SK-N-SH (cell line): ENCODE measurements around the gene HTT. TPM values are rescaled to one million over a fixed set of nuclear protein-coding genes. Genes with fewer than 3 reads are reported as not detected.

Experiments
- CTCF ChIA-PET: fragments of 300-600, 350-600 bp; formaldehyde crosslinking; extraction: SDS; loops from one replicate; lab custom pipeline; 2021; lab: Yijun Ruan, JAX
- POLR2A ChIA-PET: fragments of 350-600 bp; sonication (Branson Sonifier 250); formaldehyde crosslinking; extraction: SDS; loops from one replicate; lab custom pipeline; 2020; ENCODE audit warnings: antibody characterized with exemption, inconsistent platforms; lab: Yijun Ruan, JAX
- DNase-seq: peaks from one replicate; pipeline ENCODE4 v3.0.0; 2012
- H2AFZ ChIP-seq: fragments of 200-600 bp; sonication (generic); 2 replicates; pipeline ENCODE4 v1.8.1; 2016; ENCODE audit warnings: antibody characterized with exemption, mild to moderate bottlenecking, low read depth
- H3F3A ChIP-seq: fragments of 200-600 bp; sonication (generic); replicated peaks from 2 replicates; pipeline ENCODE3; 2016; ENCODE audit warnings: antibody characterized with exemption, mild to moderate bottlenecking; ENCODE audit not compliant: insufficient read depth
- H3K27ac ChIP-seq, 2 experiments: fragments of 200-500 bp in 1 of 2; fragments of 200-600 bp in 1 of 2; sonication (Bioruptor generic) in 1 of 2; sonication (generic), shearing (Covaris generic) in 1 of 2; 2 replicates each; pipeline versions ENCODE4 v1.5.1 to v1.6.1; 2014 to 2016; ENCODE audit warnings: low read depth in 2 of 2, inconsistent platforms in 1 of 2, low read length in 1 of 2, mild to moderate bottlenecking in 1 of 2, mixed read lengths in 1 of 2
- H3K27me3 ChIP-seq: fragments of 200-600 bp; sonication (generic), shearing (Covaris generic); 2 replicates; pipeline ENCODE4 v1.6.1; 2016; ENCODE audit warnings: mixed run types; ENCODE audit not compliant: insufficient read depth
- H3K36me3 ChIP-seq, 2 experiments: fragments of 200-500 bp in 1 of 2; fragments of 200-600 bp in 1 of 2; sonication (Bioruptor generic) in 1 of 2; sonication (generic) in 1 of 2; replicated peaks in 1 of 2; 2 replicates each; pipeline versions ENCODE3 to v1.5.1; 2014 to 2016; ENCODE audit warnings: low read length in 1 of 2, mild to moderate bottlenecking in 1 of 2; ENCODE audit not compliant: insufficient read depth in 2 of 2, control insufficient read depth in 1 of 2
- H3K4me1 ChIP-seq, 2 experiments: fragments of 200-500 bp in 1 of 2; fragments of 200-600 bp in 1 of 2; sonication (Bioruptor generic) in 1 of 2; sonication (generic), shearing (Covaris generic) in 1 of 2; 2 replicates each; pipeline versions ENCODE4 v1.5.1 to v1.6.1; 2014 to 2016; ENCODE audit warnings: low read depth in 1 of 2, low read length in 1 of 2, mixed run types in 1 of 2; ENCODE audit not compliant: insufficient read depth in 2 of 2, control insufficient read depth in 1 of 2
- H3K4me2 ChIP-seq: fragments of 200-600 bp; sonication (generic), shearing (Covaris generic); 2 replicates; pipeline ENCODE4 v1.6.1; 2017; ENCODE audit warnings: mixed run types
- H3K4me3 ChIP-seq, 2 experiments: fragments of 200-500 bp in 1 of 2; fragments of 200-600 bp in 1 of 2; sonication (Bioruptor generic) in 1 of 2; sonication (generic), shearing (Covaris generic) in 1 of 2; 2 replicates each; pipeline versions ENCODE4 v1.5.1 to v1.8.1; 2014 to 2016; ENCODE audit warnings: low read depth in 2 of 2, inconsistent platforms in 1 of 2, low read length in 1 of 2, mild to moderate bottlenecking in 1 of 2, mixed read lengths in 1 of 2, moderate library complexity in 1 of 2
- H3K79me2 ChIP-seq: fragments of 200-600 bp; sonication (generic); 2 replicates; pipeline ENCODE4 v1.8.1; 2017; ENCODE audit warnings: mild to moderate bottlenecking; ENCODE audit not compliant: insufficient read depth
- H3K9ac ChIP-seq: fragments of 200-600 bp; sonication (generic); 2 replicates; pipeline ENCODE4 v1.6.1; 2017; ENCODE audit warnings: mixed run types
- H3K9me2 ChIP-seq: fragments of 200-600 bp; sonication (generic); 2 replicates; pipeline ENCODE4 v1.6.1; 2017; ENCODE audit warnings: mixed run types
- H3K9me3 ChIP-seq: fragments of 200-600 bp; sonication (generic); 2 replicates; pipeline ENCODE4 v1.6.1; 2017; ENCODE audit warnings: mixed run types, mild to moderate bottlenecking, moderate library complexity
- H4K20me1 ChIP-seq: fragments of 200-600 bp; sonication (generic); 2 replicates; pipeline ENCODE4 v1.6.1; 2017; ENCODE audit warnings: mild to moderate bottlenecking, mixed run types; ENCODE audit not compliant: insufficient read depth
- ELF1 ChIP-seq: IDR thresholded peaks from 2 replicates; pipeline ENCODE4 v1.4.0; 2012
- FOSL2 ChIP-seq: IDR thresholded peaks from 2 replicates; pipeline ENCODE4 v1.4.0; 2012; ENCODE audit warnings: low read depth, mild to moderate bottlenecking, moderate library complexity, borderline replicate concordance
- FOXJ3 ChIP-seq: sonication (generic); formaldehyde crosslinking; IDR thresholded peaks from 2 replicates; pipeline ENCODE4 v1.5.1; 2020; ENCODE audit warnings: mild to moderate bottlenecking, missing genetic modification reagents
- GATA2 ChIP-seq: sonication (generic); formaldehyde crosslinking; IDR thresholded peaks from 2 replicates; pipeline ENCODE4 v1.5.0; 2020; ENCODE audit warnings: mild to moderate bottlenecking, missing genetic modification reagents
- IRF3 ChIP-seq: fragments of 150-350 bp; IDR thresholded peaks from 2 replicates; pipeline ENCODE4 v1.6.1; 2016; ENCODE audit warnings: mild to moderate bottlenecking, low read depth, low read length
- JUND ChIP-seq: IDR thresholded peaks from 2 replicates; pipeline ENCODE4 v1.4.0; 2012
- MEF2A ChIP-seq: IDR thresholded peaks from 2 replicates; pipeline ENCODE4 v1.4.0; 2012; ENCODE audit warnings: low read depth, borderline replicate concordance
- MXI1 ChIP-seq: IDR thresholded peaks from 2 replicates; pipeline ENCODE4 v1.6.1; 2012; ENCODE audit warnings: mild to moderate bottlenecking, low read depth, low read length, improper control_type of control experiment
- NRF1 ChIP-seq: IDR thresholded peaks from 2 replicates; pipeline ENCODE4 v1.6.1; 2012; ENCODE audit warnings: low read depth, mild to moderate bottlenecking, low read length
- PBX3 ChIP-seq: IDR thresholded peaks from 2 replicates; pipeline ENCODE4; 2012
- POLR2AphosphoS5 ChIP-seq: IDR thresholded peaks from 2 replicates; pipeline ENCODE4 v1.6.1; 2012; ENCODE audit warnings: low read depth, low read length
- RAD21 ChIP-seq: IDR thresholded peaks from 2 replicates; pipeline ENCODE4 v1.6.1; 2012; ENCODE audit warnings: mild to moderate bottlenecking, low read length
- RCOR1 ChIP-seq: fragments of 150-350 bp; IDR thresholded peaks from 2 replicates; pipeline ENCODE4 v1.6.1; 2017; ENCODE audit warnings: antibody characterized with exemption, low read length
- RFX5 ChIP-seq: IDR thresholded peaks from 2 replicates; pipeline ENCODE4 v1.6.1; 2012; ENCODE audit warnings: mild to moderate bottlenecking, improper control_type of control experiment, low read length
- SIN3A ChIP-seq: IDR thresholded peaks from 2 replicates; pipeline ENCODE4 v1.6.1; 2012; ENCODE audit warnings: low read depth, mild to moderate bottlenecking, low read length, moderate library complexity, borderline replicate concordance
- SMC3 ChIP-seq: IDR thresholded peaks from 2 replicates; pipeline ENCODE4 v1.6.1; 2012; ENCODE audit warnings: low read depth, low read length, improper control_type of control experiment
- TAF1 ChIP-seq: IDR thresholded peaks from 2 replicates; pipeline ENCODE4 v1.6.1; 2012; ENCODE audit warnings: low read depth, mild to moderate bottlenecking, low read length, moderate library complexity, borderline replicate concordance
- TEAD4 ChIP-seq: IDR thresholded peaks from 2 replicates; pipeline ENCODE4 v1.4.0; 2012; ENCODE audit warnings: mild to moderate bottlenecking, borderline replicate concordance; ENCODE audit not compliant: insufficient read depth
- USF1 ChIP-seq: IDR thresholded peaks from 2 replicates; pipeline ENCODE4 v1.4.0; 2012; ENCODE audit warnings: low read depth, borderline replicate concordance
- YY1 ChIP-seq: IDR thresholded peaks from 2 replicates; pipeline ENCODE4 v1.4.0; 2012; ENCODE audit warnings: low read depth, mild to moderate bottlenecking
- WGBS: methylation state at CpG from one replicate; pipeline ENCODE4 v1.1.6; 2017; ENCODE audit warnings: low lambda C conversion rate; 5-methylcytosine and 5-hydroxymethylcytosine counted together
- polyA plus RNA-seq, 3 experiments: library from polyadenylated mRNA; depleted of rRNA; stranded (reverse); fragments of >200 nt; gene quantifications; 2 replicates each; pipeline ENCODE4 v1.2.3, GENCODE V29; 2012
- TF ChIP-seq, protein P1 (sequence below): IDR thresholded peaks from 2 replicates; pipeline ENCODE4 v1.4.0; 2012; ENCODE audit warnings: low read depth, borderline replicate concordance
- TF ChIP-seq, protein P2 (sequence below): fragments of 200-600 bp; sonication (generic); IDR thresholded peaks from 2 replicates; pipeline ENCODE4 v1.6.1; 2017; ENCODE audit warnings: antibody characterized with exemption, mild to moderate bottlenecking, moderate library complexity

The HTT gene
- polyA plus RNA-seq, 1 of the 3 experiments (the other 2 are of a cell fraction): 11.3 TPM

- no peak for DNase-seq
- H3K9ac ChIP-seq: no peak overlapping the region
- H3K27ac ChIP-seq: no peak overlapping the region
- H3K79me2 ChIP-seq: no peaks in the 10 kb centered on the region
- ChIA-PET POLR2A (no interaction called here), CTCF (no interaction called here)
- no peak overlapping the region for H3K4me2 ChIP-seq
- H3K4me1 ChIP-seq: peaks cover 0 to 9% of the 10 kb centered on the region in 2 experiments; a peak in 1 of 4 replicates
- no peak for TF ChIP-seq POLR2AphosphoS5
- TF ChIP-seq, protein P1, sequence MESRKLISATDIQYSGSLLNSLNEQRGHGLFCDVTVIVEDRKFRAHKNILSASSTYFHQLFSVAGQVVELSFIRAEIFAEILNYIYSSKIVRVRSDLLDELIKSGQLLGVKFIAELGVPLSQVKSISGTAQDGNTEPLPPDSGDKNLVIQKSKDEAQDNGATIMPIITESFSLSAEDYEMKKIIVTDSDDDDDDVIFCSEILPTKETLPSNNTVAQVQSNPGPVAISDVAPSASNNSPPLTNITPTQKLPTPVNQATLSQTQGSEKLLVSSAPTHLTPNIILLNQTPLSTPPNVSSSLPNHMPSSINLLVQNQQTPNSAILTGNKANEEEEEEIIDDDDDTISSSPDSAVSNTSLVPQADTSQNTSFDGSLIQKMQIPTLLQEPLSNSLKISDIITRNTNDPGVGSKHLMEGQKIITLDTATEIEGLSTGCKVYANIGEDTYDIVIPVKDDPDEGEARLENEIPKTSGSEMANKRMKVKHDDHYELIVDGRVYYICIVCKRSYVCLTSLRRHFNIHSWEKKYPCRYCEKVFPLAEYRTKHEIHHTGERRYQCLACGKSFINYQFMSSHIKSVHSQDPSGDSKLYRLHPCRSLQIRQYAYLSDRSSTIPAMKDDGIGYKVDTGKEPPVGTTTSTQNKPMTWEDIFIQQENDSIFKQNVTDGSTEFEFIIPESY: no peak
- no peak for TF ChIP-seq YY1
- no peak for TF ChIP-seq RAD21
- no peaks in the 10 kb centered on the region for H4K20me1 ChIP-seq
- 88% methylated on average over 7 of the region's 14 CpGs for WGBS
- H3K9me2 ChIP-seq: no peaks in the 10 kb centered on the region
- H2AFZ ChIP-seq: no peak overlapping the region
- no peak overlapping the region for H3K4me3 ChIP-seq
- H3K9me3 ChIP-seq: no peaks in the 10 kb centered on the region
- no peaks in the 10 kb centered on the region for H3K36me3 ChIP-seq
- H3K27me3 ChIP-seq: no peaks in the 10 kb centered on the region
- no peaks in the 10 kb centered on the region for H3F3A ChIP-seq
Observed at GRCh38 chr4:3250438-3250955, 176.0 kb downstream of the HTT start.

- DNase-seq: no peak
- Histone ChIP-seq H4K20me1 (no peaks in the 10 kb centered on the region), H3K27me3 (no peaks in the 10 kb centered on the region), H3K27ac (no peak overlapping the region), H3K36me3 (no peaks in the 10 kb centered on the region), H3K9ac (no peak overlapping the region), H3K9me2 (no peaks in the 10 kb centered on the region), H3K9me3 (no peaks in the 10 kb centered on the region), H3K4me1 (peaks cover 0 to 8% of the 10 kb centered on the region in 2 experiments; a peak in 1 of 4 replicates), H3K4me2 (no peak overlapping the region), H2AFZ (no peak overlapping the region), H3K79me2 (no peaks in the 10 kb centered on the region), H3F3A (no peaks in the 10 kb centered on the region), H3K4me3 (no peak overlapping the region)
- WGBS: 76% methylated on average over 11 of the region's 19 CpGs
- POLR2A ChIA-PET: no interaction called here
- CTCF ChIA-PET: no interaction called here
- TF ChIP-seq YY1 (no peak), SIN3A (no peak), FOXJ3 (CRISPR knock-in tag) (no peak), GATA2 (CRISPR knock-in tag) (no peak), TAF1 (no peak), TEAD4 (no peak), MXI1 (no peak), RAD21 (no peak), USF1 (no peak), NRF1 (no peak), MEF2A (no peak), SMC3 (no peak), RFX5 (no peak), ELF1 (no peak), IRF3 (no peak), PBX3 (no peak), FOSL2 (no peak), JUND (no peak), RCOR1 (no peak)
- TF ChIP-seq, protein P2, sequence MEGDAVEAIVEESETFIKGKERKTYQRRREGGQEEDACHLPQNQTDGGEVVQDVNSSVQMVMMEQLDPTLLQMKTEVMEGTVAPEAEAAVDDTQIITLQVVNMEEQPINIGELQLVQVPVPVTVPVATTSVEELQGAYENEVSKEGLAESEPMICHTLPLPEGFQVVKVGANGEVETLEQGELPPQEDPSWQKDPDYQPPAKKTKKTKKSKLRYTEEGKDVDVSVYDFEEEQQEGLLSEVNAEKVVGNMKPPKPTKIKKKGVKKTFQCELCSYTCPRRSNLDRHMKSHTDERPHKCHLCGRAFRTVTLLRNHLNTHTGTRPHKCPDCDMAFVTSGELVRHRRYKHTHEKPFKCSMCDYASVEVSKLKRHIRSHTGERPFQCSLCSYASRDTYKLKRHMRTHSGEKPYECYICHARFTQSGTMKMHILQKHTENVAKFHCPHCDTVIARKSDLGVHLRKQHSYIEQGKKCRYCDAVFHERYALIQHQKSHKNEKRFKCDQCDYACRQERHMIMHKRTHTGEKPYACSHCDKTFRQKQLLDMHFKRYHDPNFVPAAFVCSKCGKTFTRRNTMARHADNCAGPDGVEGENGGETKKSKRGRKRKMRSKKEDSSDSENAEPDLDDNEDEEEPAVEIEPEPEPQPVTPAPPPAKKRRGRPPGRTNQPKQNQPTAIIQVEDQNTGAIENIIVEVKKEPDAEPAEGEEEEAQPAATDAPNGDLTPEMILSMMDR: no peak
Observed at GRCh38 chr4:3250956-3251690, 176.6 kb downstream of the HTT start.
